K562 (cell line): ENCODE results near the gene MRPL30. TPM values are rescaled to one million over a fixed set of nuclear protein-coding genes. Genes with fewer than 3 reads are reported as not detected.

ENCODE experiments used
- ADNP ChIP-seq: fragments of 200-800 bp; sonication (Bioruptor generic); IDR thresholded peaks from 2 replicates; pipeline ENCODE4 v1.6.1; 2016; ENCODE audit warnings: missing genetic modification characterization, missing compliant biosample characterization
- CHD1 ChIP-seq: fragments of 200-600 bp; sonication (generic); IDR thresholded peaks from one replicate; pipeline ENCODE4 v1.6.1; 2012; ENCODE audit warnings: mild to moderate bottlenecking, moderate library complexity, low read length, inconsistent platforms
- DLX4 ChIP-seq: fragments of 250-450 bp; sonication (Bioruptor Pico); IDR thresholded peaks from 2 replicates; pipeline ENCODE4 v1.6.1; 2021; ENCODE audit warnings: mild to moderate bottlenecking
- ELF1 ChIP-seq: fragments of 200-800 bp; sonication (Bioruptor generic); IDR thresholded peaks from 2 replicates; pipeline ENCODE4 v1.6.1; 2016; ENCODE audit warnings: missing genetic modification characterization, missing compliant biosample characterization
- ETV1 ChIP-seq: fragments of 450-650 bp; conservative IDR thresholded peaks from 2 replicates; pipeline ENCODE4 v1.6.1; 2016; ENCODE audit warnings: missing genetic modification characterization, control low read depth, low read depth, missing compliant biosample characterization
- GATAD2B ChIP-seq: fragments of 450-650 bp; IDR thresholded peaks from 2 replicates; pipeline ENCODE4 v1.6.1; 2017; ENCODE audit warnings: mild to moderate bottlenecking, borderline replicate concordance
- NR2C1 ChIP-seq, 2 experiments: fragments of 450-650 bp; IDR thresholded peaks; 2 replicates each; pipeline ENCODE4 v1.6.1; 2017; ENCODE audit warnings: mild to moderate bottlenecking in 2 of 2, antibody characterized with exemption in 1 of 2, inconsistent platforms in 1 of 2, missing compliant biosample characterization in 1 of 2, missing genetic modification characterization in 1 of 2
- NR2C2 ChIP-seq, 2 experiments: fragments of 200-800 bp in 1 of 2; sonication (Bioruptor generic) in 1 of 2; sonication (generic) in 1 of 2; formaldehyde crosslinking in 1 of 2; IDR thresholded peaks; 2 replicates each; pipeline versions ENCODE4 v1.6.1 to v1.8.0; 2016 to 2022; ENCODE audit warnings: mild to moderate bottlenecking in 1 of 2, missing compliant biosample characterization in 1 of 2, missing genetic modification characterization in 1 of 2, missing genetic modification reagents in 1 of 2
- NR3C1 ChIP-seq: sonication (generic); formaldehyde crosslinking; IDR thresholded peaks from 2 replicates; pipeline ENCODE4 v1.8.1; 2022; ENCODE audit warnings: missing genetic modification reagents
- POLR2A ChIP-seq: fragments of 450-650 bp; conservative IDR thresholded peaks from 2 replicates; pipeline ENCODE4 v1.6.1; 2016
- PYGO2 ChIP-seq: fragments of 450-650 bp; IDR thresholded peaks from 2 replicates; pipeline ENCODE4 v1.6.1; 2016; ENCODE audit warnings: mild to moderate bottlenecking, missing genetic modification characterization, moderate library complexity, missing compliant biosample characterization
- RFX7 ChIP-seq: fragments of 250-450 bp; sonication (Bioruptor Pico); IDR thresholded peaks from 2 replicates; pipeline ENCODE4 v1.5.1; 2021; ENCODE audit warnings: mild to moderate bottlenecking
- SMARCA5 ChIP-seq: fragments of 450-650 bp; IDR thresholded peaks from 2 replicates; pipeline ENCODE4 v1.6.1; 2016
- SMC3 ChIP-seq: conservative IDR thresholded peaks from 2 replicates; pipeline ENCODE4 v1.6.1; 2011; ENCODE audit warnings: low read depth, low read length, improper control_type of control experiment; ENCODE audit not compliant: insufficient read depth
- SPI1 ChIP-seq: IDR thresholded peaks from 2 replicates; pipeline ENCODE4 v1.6.1; 2011; ENCODE audit warnings: low read depth, low read length, control low read depth, borderline replicate concordance
- TRIM28 ChIP-seq: fragments of 450-650 bp; IDR thresholded peaks from 2 replicates; pipeline ENCODE4 v1.6.1; 2017
- ZBED1 ChIP-seq: IDR thresholded peaks from 2 replicates; pipeline ENCODE4 v1.6.1; 2014
- ZKSCAN8 ChIP-seq: fragments of 200-800 bp; sonication (Bioruptor generic); IDR thresholded peaks from 2 replicates; pipeline ENCODE4 v1.6.1; 2016; ENCODE audit warnings: missing genetic modification characterization, missing compliant biosample characterization
- ZNF133 ChIP-seq: fragments of 250-450 bp; sonication (Bioruptor Pico); IDR thresholded peaks from 2 replicates; pipeline ENCODE4 v1.4.0; 2020; ENCODE audit warnings: mild to moderate bottlenecking
- ZNF586 ChIP-seq: fragments of 450-650 bp; formaldehyde crosslinking; conservative IDR thresholded peaks from 2 replicates; pipeline ENCODE4 v1.4.0; 2020; ENCODE audit warnings: mild to moderate bottlenecking, moderate library complexity
- ZNF668 ChIP-seq: fragments of 250-450 bp; sonication (Bioruptor Pico); IDR thresholded peaks from 2 replicates; pipeline ENCODE4 v1.8.0; 2022; ENCODE audit warnings: mild to moderate bottlenecking, inconsistent platforms
- ZNF707 ChIP-seq: fragments of 250-450 bp; sonication (Bioruptor Pico); conservative IDR thresholded peaks from 2 replicates; pipeline ENCODE4 v1.8.0; 2022; ENCODE audit warnings: inconsistent platforms, mild to moderate bottlenecking, moderate library complexity
- ZNF785 ChIP-seq: fragments of 250-450 bp; sonication (Bioruptor Pico); IDR thresholded peaks from 2 replicates; pipeline ENCODE4 v1.4.0; 2020; ENCODE audit warnings: mild to moderate bottlenecking
- polyA plus RNA-seq, 8 experiments: library from polyadenylated mRNA; depleted of rRNA in 4 of 8; stranded (reverse) in 5 of 8; unstranded in 3 of 8; fragments of >200 nt; fragmentation: Nextera tagmentation in 2 of 8; fragmentation: Illumina TruSeq in 1 of 8; extraction: Ambion mirVana in 2 of 8; extraction: Trizol in 1 of 8; gene quantifications; 2 replicates each; pipeline versions ENCODE4 v1.2.1 to v1.2.3, GENCODE V29; 2011 to 2014; ENCODE audit warnings: inconsistent platforms in 1 of 8, missing spikeins in 1 of 8
- total RNA-seq, 7 experiments: library from RNA; depleted of rRNA in 6 of 7; stranded (reverse); fragments of >200 nt in 6 of 7; fragmentation: Illumina TruSeq in 2 of 7; extraction: Trizol in 2 of 7; gene quantifications; 2 replicates each; pipeline versions ENCODE4 v1.2.1 to v1.2.3, GENCODE V29; 2011 to 2021; ENCODE audit warnings: low replicate concordance in 1 of 7
- TF ChIP-seq, protein P1 (sequence below): fragments of 200-800 bp; sonication (Bioruptor generic); IDR thresholded peaks from 2 replicates; pipeline ENCODE4 v1.6.1; 2017; ENCODE audit warnings: missing genetic modification characterization, missing compliant biosample characterization
- TF ChIP-seq, protein P2 (sequence below): sonication (generic); formaldehyde crosslinking; IDR thresholded peaks from 2 replicates; pipeline ENCODE4 v1.8.0; 2023; ENCODE audit warnings: mild to moderate bottlenecking, missing genetic modification reagents

The MRPL30 gene
- total and polyA plus RNA-seq, 9 of the 15 experiments (the other 6 are each of a cell fraction or from before 2014, with no cell fraction given), result 63.3 to 130 (median 87.0) TPM

DNA sequence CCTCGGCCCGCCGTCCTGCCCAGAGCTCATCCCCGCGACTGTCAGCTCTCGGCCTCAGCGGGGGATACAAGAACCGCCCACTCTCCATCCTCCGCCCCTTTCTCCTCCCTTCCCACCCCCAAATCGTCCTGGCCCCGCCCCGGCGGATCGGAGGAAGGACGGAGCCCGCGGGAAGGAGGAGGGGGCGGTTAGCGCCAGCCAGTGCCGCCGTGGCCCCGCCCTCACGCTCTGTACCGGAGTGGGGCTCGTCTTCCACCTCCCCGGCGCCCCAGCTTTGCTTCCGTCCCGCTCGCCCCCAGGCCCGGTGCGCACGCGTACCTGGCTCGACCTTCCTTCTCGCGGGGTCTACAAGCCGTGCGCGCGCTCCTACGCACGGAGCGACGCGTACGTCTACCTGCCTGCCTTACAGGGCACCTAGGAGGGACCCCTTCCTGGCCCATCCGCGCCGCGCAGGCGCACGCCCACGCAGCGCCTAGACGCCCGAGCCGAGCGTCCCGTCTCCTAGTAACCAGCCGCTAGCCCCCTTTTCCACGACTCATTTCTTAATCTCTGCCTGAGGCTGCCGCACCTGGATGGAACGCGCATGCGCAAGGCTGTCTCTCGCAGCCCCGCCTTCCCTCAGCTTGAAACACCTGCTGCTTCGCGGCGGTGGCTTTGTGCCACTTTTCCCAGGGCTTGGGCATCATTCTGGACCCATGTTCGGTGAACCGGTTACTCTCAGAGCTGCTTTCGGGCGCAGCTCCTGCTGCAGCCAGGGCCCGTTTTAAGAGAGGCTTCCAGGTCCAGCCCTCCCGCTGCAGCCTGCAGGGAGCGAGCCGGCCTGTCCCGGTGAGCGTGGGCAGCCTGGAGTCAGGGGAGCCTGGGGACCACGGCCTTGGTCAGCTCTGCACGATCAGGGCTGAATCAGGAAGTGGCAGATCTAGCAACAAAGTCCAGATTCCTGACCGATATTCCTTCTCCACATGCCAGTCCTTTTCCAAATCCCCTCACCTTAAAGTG is 39.6 kb upstream of the MRPL30 start, which contains the start of gene C2orf15 (continued):
- TF ChIP-seq, protein P1, sequence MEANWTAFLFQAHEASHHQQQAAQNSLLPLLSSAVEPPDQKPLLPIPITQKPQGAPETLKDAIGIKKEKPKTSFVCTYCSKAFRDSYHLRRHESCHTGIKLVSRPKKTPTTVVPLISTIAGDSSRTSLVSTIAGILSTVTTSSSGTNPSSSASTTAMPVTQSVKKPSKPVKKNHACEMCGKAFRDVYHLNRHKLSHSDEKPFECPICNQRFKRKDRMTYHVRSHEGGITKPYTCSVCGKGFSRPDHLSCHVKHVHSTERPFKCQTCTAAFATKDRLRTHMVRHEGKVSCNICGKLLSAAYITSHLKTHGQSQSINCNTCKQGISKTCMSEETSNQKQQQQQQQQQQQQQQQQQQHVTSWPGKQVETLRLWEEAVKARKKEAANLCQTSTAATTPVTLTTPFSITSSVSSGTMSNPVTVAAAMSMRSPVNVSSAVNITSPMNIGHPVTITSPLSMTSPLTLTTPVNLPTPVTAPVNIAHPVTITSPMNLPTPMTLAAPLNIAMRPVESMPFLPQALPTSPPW (CRISPR knock-in tag), result peak; percentile 82
- TF ChIP-seq ZNF707 (CRISPR knock-in tag) (no peak), GATAD2B (no peak), RFX7 (no peak), SMC3 (no peak), NR2C2 (CRISPR knock-in tag; IDR thresholded peaks at IDR 0.05) (no peak), NR2C2 (tag; IDR thresholded peaks at IDR 0.05) (no peak), NR3C1 (CRISPR knock-in tag) (no peak), PYGO2 (tag) (no peak), SMARCA5 (no peak), POLR2A (0 out of 2 replicates have a peak, but pooled peaks have one; percentile 45), ZKSCAN8 (CRISPR knock-in tag) (no peak), NR2C1 (IDR thresholded peaks at IDR 0.05) (no peak), NR2C1 (tag; IDR thresholded peaks at IDR 0.05) (no peak), ETV1 (tag) (no peak), ADNP (no peak), ZNF133 (CRISPR knock-in tag) (no peak), ZBED1 (no peak), SPI1 (no peak), ELF1 (tag) (no peak), ZNF586 (no peak), TRIM28 (no peak), DLX4 (CRISPR knock-in tag) (no peak), ZNF785 (no peak), CHD1 (no peak), ZNF668 (CRISPR knock-in tag) (no peak)
- TF ChIP-seq, protein P2, sequence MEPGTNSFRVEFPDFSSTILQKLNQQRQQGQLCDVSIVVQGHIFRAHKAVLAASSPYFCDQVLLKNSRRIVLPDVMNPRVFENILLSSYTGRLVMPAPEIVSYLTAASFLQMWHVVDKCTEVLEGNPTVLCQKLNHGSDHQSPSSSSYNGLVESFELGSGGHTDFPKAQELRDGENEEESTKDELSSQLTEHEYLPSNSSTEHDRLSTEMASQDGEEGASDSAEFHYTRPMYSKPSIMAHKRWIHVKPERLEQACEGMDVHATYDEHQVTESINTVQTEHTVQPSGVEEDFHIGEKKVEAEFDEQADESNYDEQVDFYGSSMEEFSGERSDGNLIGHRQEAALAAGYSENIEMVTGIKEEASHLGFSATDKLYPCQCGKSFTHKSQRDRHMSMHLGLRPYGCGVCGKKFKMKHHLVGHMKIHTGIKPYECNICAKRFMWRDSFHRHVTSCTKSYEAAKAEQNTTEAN (CRISPR knock-in tag), result no peak
